WERI-Rb-1 (cell line): ENCODE data around the gene UNC5A.
A peak's percentile ranks its signal among the peaks of the same experiment; 100 is the strongest.

ENCODE experiments used
- DNase-seq: peaks from one replicate; pipeline ENCODE4 v3.0.0-alpha.2; 2020
- H3K27ac ChIP-seq: fragments of 250-450 bp; sonication (Bioruptor Pico); 2 replicates; pipeline ENCODE4 v1.5.1; 2020; ENCODE audit warnings: mild to moderate bottlenecking, moderate library complexity
- H3K27me3 ChIP-seq: fragments of 250-450 bp; sonication (Bioruptor Pico); 2 replicates; pipeline ENCODE4 v1.5.1; 2021; ENCODE audit warnings: mild to moderate bottlenecking, low read depth, moderate library complexity; ENCODE audit not compliant: insufficient read depth, severe bottlenecking
- H3K36me3 ChIP-seq: fragments of 250-450 bp; sonication (Bioruptor Pico); 2 replicates; pipeline ENCODE4 v1.5.1; 2020; ENCODE audit warnings: mild to moderate bottlenecking, moderate library complexity
- H3K4me3 ChIP-seq: 2 replicates; pipeline ENCODE4 v1.5.1; 2011; ENCODE audit warnings: low read depth, mild to moderate bottlenecking, control low read depth, low read length
- H3K9me3 ChIP-seq: fragments of 250-450 bp; sonication (Bioruptor Pico); 2 replicates; pipeline ENCODE4 v1.5.1; 2021; ENCODE audit warnings: mild to moderate bottlenecking, moderate library complexity; ENCODE audit not compliant: severe bottlenecking
- TF ChIP-seq, protein P1 (sequence below): IDR thresholded peaks from 2 replicates; pipeline ENCODE4 v1.5.1; 2011; ENCODE audit warnings: low read depth, mild to moderate bottlenecking, control low read depth, inconsistent platforms, low read length

UNC5A gene

DNA sequence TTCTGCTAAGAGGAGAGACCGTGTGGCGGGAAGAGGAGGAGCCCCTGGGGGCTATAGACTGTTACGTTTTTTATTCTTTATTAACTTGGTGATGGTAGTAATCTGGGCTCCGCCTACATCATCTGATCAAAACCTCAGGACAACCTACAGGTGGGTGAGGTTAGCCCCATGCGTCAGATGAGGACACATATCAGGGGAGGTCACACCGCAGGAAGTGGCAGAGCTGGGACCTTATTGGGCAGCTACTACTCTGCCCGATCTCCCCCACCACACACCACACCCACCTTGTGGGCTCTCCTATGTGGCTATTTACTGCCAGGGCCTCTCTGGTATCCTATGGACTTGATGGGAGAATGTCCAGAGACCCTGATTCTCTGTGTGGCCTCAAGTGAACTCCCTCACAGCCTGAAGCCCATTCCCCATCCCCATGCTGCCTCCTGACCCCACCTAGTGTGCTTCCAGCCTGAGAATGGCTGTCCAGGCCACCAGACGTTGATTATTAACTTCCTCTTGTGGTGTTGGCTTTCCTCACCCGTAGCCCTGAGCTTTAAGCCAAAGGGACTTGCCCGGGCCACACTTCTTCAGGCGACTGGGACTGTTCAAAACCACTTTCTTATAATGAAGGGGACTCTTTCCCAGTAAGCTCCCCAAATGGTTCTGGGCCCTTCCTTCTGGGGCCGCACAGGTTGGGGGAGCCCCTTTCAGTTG lies 8.2 kb downstream of the UNC5A start:
- TF ChIP-seq, protein P1, sequence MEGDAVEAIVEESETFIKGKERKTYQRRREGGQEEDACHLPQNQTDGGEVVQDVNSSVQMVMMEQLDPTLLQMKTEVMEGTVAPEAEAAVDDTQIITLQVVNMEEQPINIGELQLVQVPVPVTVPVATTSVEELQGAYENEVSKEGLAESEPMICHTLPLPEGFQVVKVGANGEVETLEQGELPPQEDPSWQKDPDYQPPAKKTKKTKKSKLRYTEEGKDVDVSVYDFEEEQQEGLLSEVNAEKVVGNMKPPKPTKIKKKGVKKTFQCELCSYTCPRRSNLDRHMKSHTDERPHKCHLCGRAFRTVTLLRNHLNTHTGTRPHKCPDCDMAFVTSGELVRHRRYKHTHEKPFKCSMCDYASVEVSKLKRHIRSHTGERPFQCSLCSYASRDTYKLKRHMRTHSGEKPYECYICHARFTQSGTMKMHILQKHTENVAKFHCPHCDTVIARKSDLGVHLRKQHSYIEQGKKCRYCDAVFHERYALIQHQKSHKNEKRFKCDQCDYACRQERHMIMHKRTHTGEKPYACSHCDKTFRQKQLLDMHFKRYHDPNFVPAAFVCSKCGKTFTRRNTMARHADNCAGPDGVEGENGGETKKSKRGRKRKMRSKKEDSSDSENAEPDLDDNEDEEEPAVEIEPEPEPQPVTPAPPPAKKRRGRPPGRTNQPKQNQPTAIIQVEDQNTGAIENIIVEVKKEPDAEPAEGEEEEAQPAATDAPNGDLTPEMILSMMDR: no peak
- Histone ChIP-seq H3K9me3 (no peaks in the 10 kb centered on the region), H3K27ac (peak overlapping the region; percentile 88), H3K27me3 (no peaks in the 10 kb centered on the region), H3K4me3 (peak overlapping the region; percentile 44), H3K36me3 (no peaks in the 10 kb centered on the region)
- no peak for DNase-seq

DNA sequence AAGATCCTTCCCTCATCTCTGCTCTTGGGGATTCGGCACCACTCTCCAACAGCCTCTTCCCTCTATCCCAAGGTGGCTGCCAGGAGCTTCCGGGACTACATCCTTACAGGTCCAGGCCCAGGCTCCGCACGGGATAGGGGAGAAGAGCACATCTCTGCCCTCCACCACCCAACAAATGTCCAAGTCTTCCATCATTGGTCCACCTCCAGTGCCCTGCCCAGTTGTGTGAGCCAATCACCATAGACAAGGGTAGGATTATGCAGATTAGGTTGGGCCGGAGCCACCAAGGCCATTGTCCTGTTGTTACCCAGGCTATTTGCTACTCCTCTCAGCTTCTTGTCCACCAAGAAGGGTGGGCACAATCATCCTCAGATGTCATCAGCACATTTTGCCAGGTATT lies 9.1 kb downstream of the UNC5A start:
- H3K27me3 ChIP-seq: no peaks in the 10 kb centered on the region
- H3K27ac ChIP-seq: no peak overlapping the region
- no peak for DNase-seq
- H3K9me3 ChIP-seq: no peaks in the 10 kb centered on the region
- TF ChIP-seq, protein P1: no peak
- no peaks in the 10 kb centered on the region for H3K36me3 ChIP-seq
- no peak overlapping the region for H3K4me3 ChIP-seq

DNA sequence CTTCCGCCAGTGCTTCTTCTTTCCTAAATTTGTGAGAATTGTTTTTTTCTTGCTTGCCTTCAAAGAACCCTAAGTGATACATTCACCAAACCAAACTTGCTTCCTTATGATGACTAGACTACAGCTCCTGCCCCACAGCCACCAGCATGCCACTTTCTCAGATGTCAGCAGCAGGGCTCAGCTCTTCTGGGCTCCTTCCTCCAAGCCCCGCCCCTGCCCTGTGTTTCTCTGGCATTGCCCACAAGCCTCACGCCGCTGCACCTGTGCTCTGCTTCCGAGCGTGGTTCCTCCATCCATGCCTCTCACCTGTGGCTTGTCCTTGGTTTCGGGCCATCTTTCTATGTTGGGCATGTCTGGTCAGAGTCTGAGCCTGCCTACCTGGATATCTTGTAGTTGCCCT lies 10.6 kb downstream of the UNC5A start:
- TF ChIP-seq, protein P1: no peak
- H3K9me3 ChIP-seq: no peaks in the 10 kb centered on the region

DNA sequence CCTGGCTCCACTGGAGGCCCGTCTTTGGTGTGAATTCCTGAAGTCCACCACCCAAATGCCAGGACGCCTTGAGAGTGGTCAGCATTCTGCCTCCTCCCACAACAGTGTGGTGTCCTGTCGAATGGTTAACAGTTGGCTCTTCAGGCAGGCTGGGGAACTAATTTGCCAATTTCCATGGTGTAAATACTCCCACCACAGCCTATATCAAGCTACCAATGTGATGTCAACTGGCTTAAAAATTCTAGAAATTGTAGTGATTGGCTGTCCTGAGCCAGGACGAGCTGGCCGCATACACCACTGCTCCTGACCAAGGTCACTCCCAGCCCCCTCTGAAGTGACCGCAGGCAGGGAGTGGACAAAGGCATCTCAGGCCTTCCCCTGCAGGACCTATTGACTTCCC lies 11.1 kb downstream of the UNC5A start:
- Histone ChIP-seq H3K27ac (no peak overlapping the region), H3K4me3 (no peak overlapping the region), H3K27me3 (no peaks in the 10 kb centered on the region), H3K36me3 (no peaks in the 10 kb centered on the region), H3K9me3 (no peaks in the 10 kb centered on the region)
- no peak for DNase-seq
- TF ChIP-seq, protein P1: no peak

More for the DNA sequence above, 10.6 kb downstream of the UNC5A start:
- H3K27me3 ChIP-seq: no peaks in the 10 kb centered on the region
- no peaks in the 10 kb centered on the region for H3K36me3 ChIP-seq
- DNase-seq: no peak
- H3K27ac ChIP-seq: no peak overlapping the region
- H3K4me3 ChIP-seq: no peak overlapping the region

DNA sequence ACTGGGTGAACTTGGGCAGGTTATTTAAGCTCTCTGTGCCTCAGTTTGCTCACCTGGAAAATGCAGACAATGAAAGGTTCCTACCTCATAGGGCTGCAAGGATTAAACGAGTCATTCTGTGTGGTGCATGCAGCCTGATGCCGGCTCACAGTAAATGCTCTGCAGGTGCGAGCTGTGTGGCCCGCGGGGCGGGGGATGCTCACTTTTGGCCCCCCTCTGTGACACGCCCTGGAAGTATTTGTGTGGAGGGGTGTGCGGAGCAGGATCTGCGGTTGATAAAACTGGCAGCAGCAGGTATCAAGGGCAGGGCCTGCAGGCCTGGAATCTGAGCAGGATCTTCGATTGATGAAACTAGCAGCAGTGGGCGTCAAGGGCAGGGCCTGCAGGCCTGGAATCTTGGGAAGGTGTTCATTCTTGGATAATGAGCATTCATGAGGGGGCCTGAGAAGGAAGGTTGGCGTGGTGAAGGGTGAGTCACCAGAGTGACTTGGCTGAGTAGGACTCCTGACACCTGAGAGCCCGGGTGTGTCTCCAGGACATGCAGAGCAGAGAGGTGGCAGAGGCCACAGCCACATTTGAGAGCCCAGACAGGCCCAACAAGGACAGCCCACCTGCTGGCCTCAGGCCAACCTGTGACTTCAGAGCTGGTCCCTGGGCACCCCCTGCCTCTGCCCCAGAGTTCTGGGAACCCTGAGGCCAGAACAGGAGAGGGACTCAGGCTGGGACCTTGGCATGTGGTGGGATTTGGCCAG lies 11.9 kb downstream of the UNC5A start:
- Histone ChIP-seq H3K4me3 (no peak overlapping the region), H3K9me3 (no peaks in the 10 kb centered on the region), H3K27me3 (no peaks in the 10 kb centered on the region), H3K36me3 (no peaks in the 10 kb centered on the region), H3K27ac (no peak overlapping the region)
- no peak for DNase-seq
- TF ChIP-seq, protein P1: no peak
